OCI-LY1 (cell line): Measurements from ENCODE around the gene BRCA1.

Experiments used
- H2AFZ ChIP-seq: fragments of 200-600 bp; sonication (generic), shearing (Covaris generic); 2 replicates; pipeline ENCODE4 v1.6.0; 2014; ENCODE audit warnings: antibody characterized with exemption, mild to moderate bottlenecking, low read length
- H3F3A ChIP-seq: fragments of 200-600 bp; sonication (generic), shearing (Covaris generic); 2 replicates; pipeline ENCODE4 v1.6.0; 2014; ENCODE audit warnings: mild to moderate bottlenecking, antibody characterized with exemption, low read length, moderate library complexity; ENCODE audit not compliant: insufficient read depth
- H3K27ac ChIP-seq: fragments of 200-600 bp; sonication (generic); 2 replicates; pipeline ENCODE4 v1.5.1; 2014; ENCODE audit warnings: low read length, mixed run types, mild to moderate bottlenecking, low read depth; ENCODE audit not compliant: poor library complexity, severe bottlenecking
- H3K27me3 ChIP-seq: fragments of 200-600 bp; sonication (generic); 2 replicates; pipeline ENCODE4 v1.6.0; 2014; ENCODE audit warnings: antibody characterized with exemption, mild to moderate bottlenecking, low read length, moderate library complexity; ENCODE audit not compliant: insufficient read depth
- H3K36me3 ChIP-seq: fragments of 200-600 bp; sonication (generic); 2 replicates; pipeline ENCODE4 v1.6.1; 2014; ENCODE audit warnings: mild to moderate bottlenecking, antibody characterized with exemption, low read length, moderate library complexity, mixed read lengths; ENCODE audit not compliant: insufficient read depth
- H3K4me1 ChIP-seq: fragments of 200-600 bp; sonication (generic); 2 replicates; pipeline ENCODE4 v1.5.1; 2014; ENCODE audit warnings: mild to moderate bottlenecking, low read length, moderate library complexity; ENCODE audit not compliant: insufficient read depth, severe bottlenecking
- H3K4me2 ChIP-seq: fragments of 200-600 bp; sonication (generic), shearing (Covaris generic); 2 replicates; pipeline ENCODE4 v1.6.1; 2014; ENCODE audit warnings: low read length
- H3K4me3 ChIP-seq: fragments of 200-600 bp; sonication (generic); 2 replicates; pipeline ENCODE4 v1.5.1; 2014; ENCODE audit warnings: low read length, low read depth, mild to moderate bottlenecking, mixed read lengths; ENCODE audit not compliant: poor library complexity, severe bottlenecking
- H3K79me2 ChIP-seq: fragments of 200-600 bp; shearing (Covaris generic); 2 replicates; pipeline ENCODE4 v1.6.1; 2016; ENCODE audit warnings: mixed run types, low read length, mixed read lengths; ENCODE audit not compliant: insufficient read depth
- H3K9ac ChIP-seq: fragments of 200-600 bp; sonication (generic), shearing (Covaris generic); 2 replicates; pipeline ENCODE4 v1.6.1; 2014; ENCODE audit warnings: mild to moderate bottlenecking, low read length, mixed read lengths
- H3K9me2 ChIP-seq: fragments of 200-600 bp; sonication (generic), shearing (Covaris generic); 2 replicates; pipeline ENCODE4 v1.6.1; 2014; ENCODE audit warnings: low read depth, mild to moderate bottlenecking, low read length, mixed read lengths
- H3K9me3 ChIP-seq: fragments of 200-600 bp; shearing (Covaris generic); 2 replicates; pipeline ENCODE4 v1.6.1; 2014; ENCODE audit warnings: low read length, mixed read lengths
- H4K20me1 ChIP-seq: fragments of 200-600 bp; sonication (generic), shearing (Covaris generic); 2 replicates; pipeline ENCODE4 v1.6.0; 2016; ENCODE audit warnings: mild to moderate bottlenecking, low read length; ENCODE audit not compliant: insufficient read depth
- EZH2 ChIP-seq: fragments of 200-600 bp; sonication (generic), shearing (Covaris generic); IDR thresholded peaks from 2 replicates; pipeline ENCODE4 v1.8.0; 2017; ENCODE audit warnings: borderline replicate concordance, mixed run types, mild to moderate bottlenecking, antibody characterized with exemption, low read length, moderate library complexity, mixed read lengths
- TF ChIP-seq, protein P1 (sequence below): fragments of 200-600 bp; sonication (generic), shearing (Covaris generic); IDR thresholded peaks from 2 replicates; pipeline ENCODE4 v1.5.1; 2017; ENCODE audit warnings: mild to moderate bottlenecking, antibody characterized with exemption, low read length, moderate library complexity, mixed read lengths

Gene BRCA1

DNA sequence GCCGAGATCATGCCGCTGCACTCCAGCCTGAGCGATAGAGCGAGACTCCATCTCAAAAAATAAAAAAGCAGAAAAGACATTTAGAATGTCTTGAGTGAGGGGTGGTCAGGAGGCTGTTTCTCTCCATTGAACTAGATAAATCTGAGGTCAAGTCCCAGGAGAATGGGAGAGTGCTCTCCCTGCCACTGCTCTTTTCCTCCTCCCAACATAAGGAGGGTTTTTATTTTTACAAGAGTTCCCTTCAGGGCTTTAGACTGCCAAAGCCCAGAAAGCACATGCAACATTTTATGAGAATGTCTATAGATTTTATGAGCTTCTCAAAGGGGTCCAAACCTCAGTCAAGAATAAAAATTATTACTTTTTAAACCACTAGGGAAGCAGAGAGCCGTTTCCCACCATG, 98.6 kb downstream of the BRCA1 start:
- Histone ChIP-seq H3K4me3 (no peak overlapping the region), H3F3A (no peaks in the 10 kb centered on the region), H2AFZ (no peak overlapping the region), H3K79me2 (no peaks in the 10 kb centered on the region), H3K4me1 (peaks cover 8% of the 10 kb centered on the region), H3K9me3 (no peaks in the 10 kb centered on the region), H3K9me2 (no peaks in the 10 kb centered on the region), H4K20me1 (no peaks in the 10 kb centered on the region), H3K27me3 (no peaks in the 10 kb centered on the region), H3K9ac (no peak overlapping the region), H3K4me2 (no peak overlapping the region), H3K27ac (no peak overlapping the region), H3K36me3 (no peaks in the 10 kb centered on the region)
- TF ChIP-seq, protein P1, sequence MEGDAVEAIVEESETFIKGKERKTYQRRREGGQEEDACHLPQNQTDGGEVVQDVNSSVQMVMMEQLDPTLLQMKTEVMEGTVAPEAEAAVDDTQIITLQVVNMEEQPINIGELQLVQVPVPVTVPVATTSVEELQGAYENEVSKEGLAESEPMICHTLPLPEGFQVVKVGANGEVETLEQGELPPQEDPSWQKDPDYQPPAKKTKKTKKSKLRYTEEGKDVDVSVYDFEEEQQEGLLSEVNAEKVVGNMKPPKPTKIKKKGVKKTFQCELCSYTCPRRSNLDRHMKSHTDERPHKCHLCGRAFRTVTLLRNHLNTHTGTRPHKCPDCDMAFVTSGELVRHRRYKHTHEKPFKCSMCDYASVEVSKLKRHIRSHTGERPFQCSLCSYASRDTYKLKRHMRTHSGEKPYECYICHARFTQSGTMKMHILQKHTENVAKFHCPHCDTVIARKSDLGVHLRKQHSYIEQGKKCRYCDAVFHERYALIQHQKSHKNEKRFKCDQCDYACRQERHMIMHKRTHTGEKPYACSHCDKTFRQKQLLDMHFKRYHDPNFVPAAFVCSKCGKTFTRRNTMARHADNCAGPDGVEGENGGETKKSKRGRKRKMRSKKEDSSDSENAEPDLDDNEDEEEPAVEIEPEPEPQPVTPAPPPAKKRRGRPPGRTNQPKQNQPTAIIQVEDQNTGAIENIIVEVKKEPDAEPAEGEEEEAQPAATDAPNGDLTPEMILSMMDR, result no peak
- TF ChIP-seq EZH2, result no peak

DNA sequence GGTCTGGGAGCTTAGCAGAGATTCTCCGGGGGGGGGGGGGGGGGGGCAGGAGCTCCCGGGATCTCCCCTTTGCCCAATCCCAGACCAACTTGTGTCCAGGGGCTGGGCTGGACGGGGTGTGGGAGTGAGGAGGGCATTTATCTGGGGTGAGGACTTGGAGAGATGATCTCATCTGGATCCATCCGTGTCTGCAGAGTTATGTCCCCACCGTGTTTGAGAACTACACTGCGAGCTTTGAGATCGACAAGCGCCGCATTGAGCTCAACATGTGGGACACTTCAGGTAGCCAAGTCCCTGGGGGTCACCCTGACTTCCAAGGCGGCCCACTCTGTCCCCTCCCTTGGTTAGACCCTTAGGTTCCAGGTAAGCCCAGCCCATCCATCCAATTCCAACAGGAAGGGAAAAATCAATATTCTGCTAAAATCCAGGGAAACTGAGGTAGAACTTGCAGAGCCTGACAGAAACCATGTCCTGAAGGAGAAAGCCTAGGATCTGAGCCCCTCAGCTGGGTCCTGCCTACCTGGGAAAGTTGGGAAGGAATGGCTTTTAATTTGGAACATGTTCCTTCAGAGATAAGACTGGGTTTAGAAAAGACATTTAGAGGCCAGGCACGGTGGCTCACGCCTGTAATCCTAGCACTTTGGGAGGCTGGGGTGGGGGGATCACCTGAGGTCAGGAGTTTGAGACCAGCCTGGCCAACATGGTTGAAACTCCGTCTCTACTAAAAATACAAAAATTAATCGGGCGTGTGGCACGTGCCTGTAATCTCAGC, 99.2 kb downstream of the BRCA1 start:
- Histone ChIP-seq H3K4me2 (no peak overlapping the region), H3K36me3 (no peaks in the 10 kb centered on the region), H3K9ac (no peak overlapping the region), H3K9me2 (no peaks in the 10 kb centered on the region), H4K20me1 (no peaks in the 10 kb centered on the region), H3F3A (no peaks in the 10 kb centered on the region), H3K79me2 (no peaks in the 10 kb centered on the region), H3K4me1 (peaks cover 12% of the 10 kb centered on the region), H3K9me3 (no peaks in the 10 kb centered on the region), H3K4me3 (no peak overlapping the region), H3K27me3 (no peaks in the 10 kb centered on the region), H2AFZ (no peak overlapping the region), H3K27ac (no peak overlapping the region)
- TF ChIP-seq EZH2, result no peak
- TF ChIP-seq, protein P1, result no peak

DNA sequence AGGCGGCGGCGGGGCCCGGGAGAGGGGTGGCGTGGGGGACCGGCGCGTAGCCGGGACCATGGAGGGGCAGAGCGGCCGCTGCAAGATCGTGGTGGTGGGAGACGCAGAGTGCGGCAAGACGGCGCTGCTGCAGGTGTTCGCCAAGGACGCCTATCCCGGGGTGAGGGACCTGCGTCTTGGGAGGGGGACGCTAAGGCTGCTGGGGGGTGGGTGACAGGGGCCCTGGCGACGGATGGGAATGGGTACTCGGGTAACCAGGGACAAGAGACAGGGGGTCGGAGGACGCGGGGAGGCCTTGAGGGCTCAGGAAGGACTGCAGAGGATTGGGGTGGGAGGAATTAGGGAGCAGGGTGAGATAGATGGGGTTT, 99.9 kb downstream of the BRCA1 start:
- H3K9me2 ChIP-seq, result no peaks in the 10 kb centered on the region
- H3K4me1 ChIP-seq, result peaks cover 15% of the 10 kb centered on the region
- TF ChIP-seq EZH2, result no peak
- TF ChIP-seq, protein P1, result no peak
- no peaks in the 10 kb centered on the region for H3K9me3 ChIP-seq
- H3K27me3 ChIP-seq, result no peaks in the 10 kb centered on the region
- H2AFZ ChIP-seq, result no peak overlapping the region
- H3K79me2 ChIP-seq, result no peaks in the 10 kb centered on the region
- H4K20me1 ChIP-seq, result no peaks in the 10 kb centered on the region
- H3F3A ChIP-seq, result no peaks in the 10 kb centered on the region
- peak overlapping the region; percentile 41 for H3K4me3 ChIP-seq
- H3K9ac ChIP-seq, result no peak overlapping the region
- peak overlapping the region; percentile 77 for H3K4me2 ChIP-seq
- no peak overlapping the region for H3K27ac ChIP-seq
- no peaks in the 10 kb centered on the region for H3K36me3 ChIP-seq
